ENCODE results near the gene PHLDB2.
A peak's percentile ranks its signal among the peaks of the same experiment; 100 is the strongest.

PHLDB2 gene

GRCh38 chr3:111999484-112000324, 140.6 kb downstream of the PHLDB2 start:
- DNase-seq (ENCODE audit: low spot score) = no peak

GRCh38 chr3:112000367-112000771, 141.3 kb downstream of the PHLDB2 start:
- no peak for DNase-seq (ENCODE audit: low spot score)

- DNase-seq (ENCODE audit: low spot score) = no peak
These were observed 141.9 kb downstream of the PHLDB2 start for GRCh38 chr3:112000966-112001365.

- no peak for DNase-seq (ENCODE audit: low spot score)
These were observed 142.5 kb downstream of the PHLDB2 start for GRCh38 chr3:112001526-112001925.

GRCh38 chr3:112002096-112002971, 143.3 kb downstream of the PHLDB2 start:
- DNase-seq (ENCODE audit: low spot score) = no peak

GRCh38 chr3:112003321-112004080, 144.4 kb downstream of the PHLDB2 start:
- DNase-seq (ENCODE audit: low spot score) = no peak

- DNase-seq (ENCODE audit: low spot score) = no peak
These were observed 145.1 kb downstream of the PHLDB2 start for GRCh38 chr3:112004187-112004586.

- DNase-seq (ENCODE audit: low spot score) = no peak
These were observed 145.6 kb downstream of the PHLDB2 start for GRCh38 chr3:112004669-112005068.

GRCh38 chr3:112005091-112005672, 146.1 kb downstream of the PHLDB2 start:
- no peak for DNase-seq (ENCODE audit: low spot score)

- DNase-seq (ENCODE audit: low spot score) = no peak
These were observed 148.6 kb downstream of the PHLDB2 start for GRCh38 chr3:112007633-112008032.

- no peak for DNase-seq (ENCODE audit: low spot score)
These were observed 150.6 kb downstream of the PHLDB2 start for GRCh38 chr3:112009670-112010069.

- DNase-seq (ENCODE audit: low spot score) = no peak
These were observed 151.6 kb downstream of the PHLDB2 start for GRCh38 chr3:112010636-112011035.

- no peak for DNase-seq (ENCODE audit: low spot score)
These were observed 152.4 kb downstream of the PHLDB2 start for GRCh38 chr3:112011376-112011940.

- no peak for DNase-seq (ENCODE audit: low spot score)
These were observed 153.3 kb downstream of the PHLDB2 start for GRCh38 chr3:112012205-112012992.

GRCh38 chr3:112013058-112013783, 154.2 kb downstream of the PHLDB2 start:
- DNase-seq (ENCODE audit: low spot score) = peak; percentile 45

GRCh38 chr3:112013784-112014143, 154.7 kb downstream of the PHLDB2 start:
- no peak for DNase-seq (ENCODE audit: low spot score)

- DNase-seq (ENCODE audit: low spot score) = no peak
These were observed 158.0 kb downstream of the PHLDB2 start for GRCh38 chr3:112017091-112017490.

GRCh38 chr3:112018712-112019111, 159.6 kb downstream of the PHLDB2 start:
- no peak for DNase-seq (ENCODE audit: low spot score)

GRCh38 chr3:112019716-112020115, 160.7 kb downstream of the PHLDB2 start:
- DNase-seq (ENCODE audit: low spot score) = no peak

- DNase-seq (ENCODE audit: low spot score) = no peak
These were observed 161.6 kb downstream of the PHLDB2 start for GRCh38 chr3:112020674-112021085.
